Osteoblast (primary cell): ENCODE measurements around the gene LIX1L. TPM values are rescaled to one million over a fixed set of nuclear protein-coding genes. Genes with fewer than 3 reads are reported as not detected.

ENCODE experiments used
- DNase-seq: peaks from one replicate; pipeline ENCODE4 v3.0.0; 2011; ENCODE audit warnings: low spot score, mixed read lengths; ENCODE audit not compliant: insufficient read length; ENCODE audit errors: missing footprints
- H2AFZ ChIP-seq: 2 replicates; pipeline ENCODE4 v1.6.0; 2011; ENCODE audit warnings: mild to moderate bottlenecking, low read length
- H3K27ac ChIP-seq: 2 replicates; pipeline ENCODE4 v1.5.1; 2011; ENCODE audit warnings: mild to moderate bottlenecking, low read depth, low read length, moderate library complexity
- H3K27me3 ChIP-seq: 2 replicates; pipeline ENCODE4 v1.6.0; 2012; ENCODE audit warnings: mild to moderate bottlenecking, control low read depth, inconsistent platforms, low read length, moderate library complexity; ENCODE audit not compliant: insufficient read depth
- H3K36me3 ChIP-seq: 2 replicates; pipeline ENCODE4 v1.5.1; 2011; ENCODE audit warnings: mild to moderate bottlenecking, low read length, control low read depth, moderate library complexity; ENCODE audit not compliant: insufficient read depth
- H3K4me1 ChIP-seq: 2 replicates; pipeline ENCODE4 v1.5.1; 2011; ENCODE audit warnings: mild to moderate bottlenecking, low read length, control low read depth, moderate library complexity; ENCODE audit not compliant: insufficient read depth
- H3K4me2 ChIP-seq: 2 replicates; pipeline ENCODE4 v1.6.0; 2011; ENCODE audit warnings: mild to moderate bottlenecking, low read length; ENCODE audit not compliant: insufficient read depth
- H3K4me3 ChIP-seq: fragments of 200-600 bp; sonication (generic); 3 replicates; pipeline ENCODE4 v1.5.1; 2012; ENCODE audit warnings: mild to moderate bottlenecking, low read length, inconsistent platforms; ENCODE audit not compliant: insufficient read depth
- H3K79me2 ChIP-seq: 2 replicates; pipeline ENCODE4 v1.6.0; 2012; ENCODE audit warnings: mild to moderate bottlenecking, low read length, control low read depth, inconsistent platforms; ENCODE audit not compliant: insufficient read depth
- H3K9me3 ChIP-seq: 2 replicates; pipeline ENCODE4 v1.5.1; 2011; ENCODE audit warnings: low read depth, low read length, control low read depth
- H4K20me1 ChIP-seq: 2 replicates; pipeline ENCODE4 v1.6.0; 2012; ENCODE audit warnings: mild to moderate bottlenecking, low read length, control low read depth; ENCODE audit not compliant: insufficient read depth
- CTCF ChIP-seq: IDR thresholded peaks from 2 replicates; pipeline ENCODE4 v1.5.1; 2011; ENCODE audit warnings: mild to moderate bottlenecking, low read depth, low read length, moderate library complexity; ENCODE audit errors: extremely low read depth
- total RNA-seq: library from RNA; depleted of rRNA; stranded (reverse); fragments of >200 nt; gene quantifications from 2 replicates; pipeline ENCODE4 v1.2.3, GENCODE V29; 2012

The LIX1L gene
- total RNA-seq, 1 donor, result 33.7 TPM

- Histone ChIP-seq H3K4me1 (peaks cover 25% of the 10 kb centered on the region), H2AFZ (no peak overlapping the region), H3K4me3 (no peak overlapping the region), H3K79me2 (no peaks in the 10 kb centered on the region), H4K20me1 (no peaks in the 10 kb centered on the region), H3K36me3 (no peaks in the 10 kb centered on the region), H3K9me3 (no peaks in the 10 kb centered on the region), H3K27ac (no peak overlapping the region), H3K4me2 (no peak overlapping the region), H3K27me3 (no peaks in the 10 kb centered on the region)
- no peak for TF ChIP-seq CTCF
- no peak for DNase-seq
Measured at GRCh38 chr1:145967288-145967687, 9.5 kb upstream of the LIX1L start.

GRCh38 chr1:145965119-145965744 lies 7.4 kb upstream of the LIX1L start:
- H3K4me2 ChIP-seq, result peak overlapping the region; percentile 100
- H3K79me2 ChIP-seq, result peaks cover 8% of the 10 kb centered on the region
- peaks cover 42% of the 10 kb centered on the region for H3K4me1 ChIP-seq
- peak overlapping the region; percentile 89 for H3K4me3 ChIP-seq
- H4K20me1 ChIP-seq, result no peaks in the 10 kb centered on the region
- peak overlapping the region; percentile 70 for H3K27ac ChIP-seq
- H3K27me3 ChIP-seq, result no peaks in the 10 kb centered on the region
- peak overlapping the region; percentile 98 for H2AFZ ChIP-seq
- H3K36me3 ChIP-seq, result no peaks in the 10 kb centered on the region
- DNase-seq, result no peak
- TF ChIP-seq CTCF, result no peak
- H3K9me3 ChIP-seq, result no peaks in the 10 kb centered on the region

- H3K36me3 ChIP-seq, result no peaks in the 10 kb centered on the region
- H4K20me1 ChIP-seq, result no peaks in the 10 kb centered on the region
- H3K4me2 ChIP-seq, result peak within 1 kb of the TSS; percentile 100
- peak within 1 kb of the TSS; percentile 89 for H3K4me3 ChIP-seq
- peak; percentile 98 for DNase-seq
- H2AFZ ChIP-seq, result peak within 1 kb of the TSS; percentile 98
- peaks cover 8% of the 10 kb centered on the region for H3K79me2 ChIP-seq
- no peak for TF ChIP-seq CTCF
- H3K27me3 ChIP-seq, result no peaks in the 10 kb centered on the region
- H3K27ac ChIP-seq, result peak within 1 kb of the TSS; percentile 70
- H3K9me3 ChIP-seq, result no peaks in the 10 kb centered on the region
- H3K4me1 ChIP-seq, result peaks cover 42% of the 10 kb centered on the region
Measured at GRCh38 chr1:145964328-145965118, 6.7 kb upstream of the LIX1L start, which contains the start of the genes ANKRD34A and POLR3GL. ANKRD34A (minus strand) TSS chr1:145964575; CDS start chr1:145961759, 2,816 bp downstream. POLR3GL (plus strand) TSS chr1:145964690; CDS start chr1:145974866, 10,176 bp downstream.
